Peyer's patch (tissue), 4 donors: Measurements from ENCODE around the gene EDIL3. TPM values are rescaled to one million over a fixed set of nuclear protein-coding genes. Genes with fewer than 3 reads are reported as not detected.

Source experiments
- DNase-seq, 3 donors: peaks; one replicate each; pipeline ENCODE4 v3.0.0-alpha.2; 2017 to 2019
- H3K27ac ChIP-seq, 4 donors: fragments of 200-600 bp; sonication (generic); one replicate each; pipeline ENCODE4 v1.5.1; 2016 to 2019
- H3K27me3 ChIP-seq, 2 donors: fragments of 200-600 bp; sonication (generic); one replicate each; pipeline ENCODE4 v1.5.1; 2019
- H3K36me3 ChIP-seq, 3 donors: fragments of 200-600 bp; sonication (generic); one replicate each; pipeline ENCODE4 v1.5.1; 2016 to 2019
- H3K4me1 ChIP-seq, 4 donors: fragments of 200-600 bp; sonication (generic); one replicate each; pipeline ENCODE4 v1.5.1; 2016 to 2019
- H3K4me3 ChIP-seq, 4 donors: fragments of 200-600 bp; sonication (generic); 1 replicate in 3 of 4; 2 replicates in 1 of 4; pipeline ENCODE4 v1.5.1; 2016 to 2019; ENCODE audit warnings: mild to moderate bottlenecking in 1 of 4
- H3K9me3 ChIP-seq, 4 donors: fragments of 200-600 bp; sonication (generic); one replicate each; pipeline ENCODE4 v1.5.1; 2016 to 2019; ENCODE audit warnings: mild to moderate bottlenecking in 1 of 4
- POLR2A ChIP-seq, 2 donors: fragments of 450-650 bp; IDR thresholded peaks; one replicate each; pipeline ENCODE4 v1.5.1; 2017; ENCODE audit warnings: antibody characterized with exemption in 2 of 2, mild to moderate bottlenecking in 2 of 2, moderate library complexity in 2 of 2
- total RNA-seq, 4 donors: library from RNA; depleted of rRNA; stranded (reverse); fragments of >200 nt; gene quantifications; one replicate each; pipeline ENCODE4 v1.1.0, GENCODE V29; 2016
- TF ChIP-seq, protein P1 (sequence below), 6 experiments: fragments of 450-650 bp in 4 of 6; fragments of 200-600 bp in 2 of 6; sonication (generic) in 1 of 6; IDR thresholded peaks; one replicate each; pipeline ENCODE4 v1.5.1; 2017 to 2019; ENCODE audit warnings: antibody characterized with exemption in 6 of 6, mild to moderate bottlenecking in 3 of 6, moderate library complexity in 1 of 6

EDIL3 gene
- total RNA-seq, 4 donors from 2014 or later, result 6.0 to 18.2 (median 6.4) TPM

DNA sequence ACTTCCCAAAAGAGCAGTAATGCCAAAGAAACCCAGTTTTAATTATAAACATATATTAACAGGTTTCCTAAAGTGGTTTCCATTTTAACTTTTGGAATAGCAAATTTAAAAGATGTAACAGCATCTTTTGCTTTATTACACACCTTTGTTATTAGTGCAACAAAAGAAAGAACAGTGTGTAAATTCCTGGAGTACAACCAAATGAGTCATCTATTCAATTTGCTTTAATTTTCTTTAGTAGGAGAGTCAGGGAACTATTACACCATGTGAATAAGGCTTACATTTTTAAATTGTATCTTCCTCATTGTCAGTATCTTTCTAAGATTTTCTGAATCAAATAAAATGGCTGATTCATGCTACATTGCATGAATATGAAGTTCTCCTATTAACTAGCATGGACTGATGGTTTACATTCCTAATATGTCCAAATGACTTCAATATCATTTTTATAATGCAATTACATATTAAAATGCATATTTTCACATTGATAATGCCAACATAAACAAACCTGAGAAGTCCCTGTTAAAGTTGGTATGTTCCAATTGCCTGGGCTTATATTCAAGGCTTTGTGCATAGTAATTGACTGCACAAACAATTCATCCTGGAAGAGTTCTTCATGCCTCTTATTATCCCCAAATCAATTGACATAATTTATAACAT, 22.5 kb downstream of the EDIL3 start:
- no peaks in the 10 kb centered on the region for H3K9me3 ChIP-seq
- no peak overlapping the region for H3K27ac ChIP-seq
- no peak overlapping the region for H3K4me3 ChIP-seq
- no peak for DNase-seq
- H3K4me1 ChIP-seq, result no peaks in the 10 kb centered on the region
- TF ChIP-seq, protein P1, sequence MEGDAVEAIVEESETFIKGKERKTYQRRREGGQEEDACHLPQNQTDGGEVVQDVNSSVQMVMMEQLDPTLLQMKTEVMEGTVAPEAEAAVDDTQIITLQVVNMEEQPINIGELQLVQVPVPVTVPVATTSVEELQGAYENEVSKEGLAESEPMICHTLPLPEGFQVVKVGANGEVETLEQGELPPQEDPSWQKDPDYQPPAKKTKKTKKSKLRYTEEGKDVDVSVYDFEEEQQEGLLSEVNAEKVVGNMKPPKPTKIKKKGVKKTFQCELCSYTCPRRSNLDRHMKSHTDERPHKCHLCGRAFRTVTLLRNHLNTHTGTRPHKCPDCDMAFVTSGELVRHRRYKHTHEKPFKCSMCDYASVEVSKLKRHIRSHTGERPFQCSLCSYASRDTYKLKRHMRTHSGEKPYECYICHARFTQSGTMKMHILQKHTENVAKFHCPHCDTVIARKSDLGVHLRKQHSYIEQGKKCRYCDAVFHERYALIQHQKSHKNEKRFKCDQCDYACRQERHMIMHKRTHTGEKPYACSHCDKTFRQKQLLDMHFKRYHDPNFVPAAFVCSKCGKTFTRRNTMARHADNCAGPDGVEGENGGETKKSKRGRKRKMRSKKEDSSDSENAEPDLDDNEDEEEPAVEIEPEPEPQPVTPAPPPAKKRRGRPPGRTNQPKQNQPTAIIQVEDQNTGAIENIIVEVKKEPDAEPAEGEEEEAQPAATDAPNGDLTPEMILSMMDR (IDR thresholded peaks at IDR 0.05), result no peak
- TF ChIP-seq POLR2A (IDR thresholded peaks at IDR 0.05), result no peak
- H3K36me3 ChIP-seq, result no peaks in the 10 kb centered on the region
- H3K27me3 ChIP-seq, result no peaks in the 10 kb centered on the region

DNA sequence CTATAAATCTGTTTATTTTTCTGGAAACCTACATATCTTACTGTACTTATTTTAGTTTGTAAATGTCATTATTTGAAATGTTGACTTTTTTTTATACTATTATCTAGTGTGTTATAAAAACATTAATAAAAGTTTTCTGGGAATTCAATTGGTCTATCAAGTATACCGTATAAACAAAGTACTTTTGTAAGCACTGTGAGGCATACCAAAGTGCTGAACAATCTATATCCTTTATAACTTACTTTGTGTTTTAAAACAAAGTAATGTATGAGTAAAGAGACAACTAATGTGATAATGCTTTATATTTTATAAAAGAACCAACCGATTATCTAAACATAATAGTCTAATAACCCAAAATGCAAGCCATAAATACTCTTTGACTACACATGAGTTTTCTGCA, 23.1 kb downstream of the EDIL3 start:
- TF ChIP-seq POLR2A (IDR thresholded peaks at IDR 0.05), result no peak
- TF ChIP-seq, protein P1 (IDR thresholded peaks at IDR 0.05), result no peak
- no peaks in the 10 kb centered on the region for H3K36me3 ChIP-seq
- no peaks in the 10 kb centered on the region for H3K27me3 ChIP-seq
- H3K4me1 ChIP-seq, result no peaks in the 10 kb centered on the region
- no peak overlapping the region for H3K4me3 ChIP-seq
- no peak for DNase-seq
- H3K9me3 ChIP-seq, result no peaks in the 10 kb centered on the region
- H3K27ac ChIP-seq, result no peak overlapping the region

DNA sequence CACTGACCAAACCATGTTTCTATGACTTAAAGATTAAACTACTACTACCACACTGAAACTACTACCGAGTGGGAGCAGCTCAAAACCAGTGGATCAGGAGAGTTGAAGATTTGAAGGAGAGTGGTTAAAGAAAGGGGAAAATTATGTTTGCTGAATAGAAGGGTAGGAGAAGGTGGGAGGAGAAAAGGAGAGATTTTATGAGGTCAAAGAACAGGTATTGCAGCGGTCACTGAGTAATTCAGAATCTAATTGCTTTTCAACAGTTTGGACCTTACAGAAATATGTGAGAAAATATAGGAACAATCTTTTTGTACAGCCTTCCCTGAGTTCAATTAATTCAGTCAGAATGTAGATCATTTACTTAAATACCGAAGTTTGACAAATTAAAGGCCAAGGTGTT, 24.6 kb downstream of the EDIL3 start:
- no peak for DNase-seq
- no peaks in the 10 kb centered on the region for H3K27me3 ChIP-seq
- H3K27ac ChIP-seq, result no peak overlapping the region
- H3K4me3 ChIP-seq, result no peak overlapping the region
- no peaks in the 10 kb centered on the region for H3K4me1 ChIP-seq
- no peaks in the 10 kb centered on the region for H3K9me3 ChIP-seq
- TF ChIP-seq, protein P1 (IDR thresholded peaks at IDR 0.05), result no peak
- no peak for TF ChIP-seq POLR2A (IDR thresholded peaks at IDR 0.05)
- H3K36me3 ChIP-seq, result no peaks in the 10 kb centered on the region

DNA sequence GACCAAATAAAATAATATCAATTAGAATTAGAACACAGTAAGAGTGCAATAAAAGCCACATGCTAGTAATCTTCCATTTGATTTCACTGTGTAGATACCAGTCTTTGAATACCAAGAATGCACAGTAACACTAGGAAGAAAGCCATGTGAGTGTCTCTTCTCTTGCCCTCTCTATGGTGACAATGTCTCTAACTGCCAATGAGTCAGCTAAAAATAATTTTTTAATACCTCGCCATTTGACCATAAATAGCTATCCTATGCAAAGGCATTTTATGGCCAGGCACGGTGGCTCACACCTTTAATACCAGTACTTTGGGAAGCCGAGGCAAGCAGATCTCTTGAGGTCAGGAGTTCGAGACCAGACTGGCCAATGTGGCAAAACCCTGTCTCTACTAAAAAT, 30.6 kb downstream of the EDIL3 start:
- Histone ChIP-seq H3K27ac (no peak overlapping the region), H3K9me3 (no peaks in the 10 kb centered on the region), H3K4me1 (no peaks in the 10 kb centered on the region), H3K4me3 (no peak overlapping the region), H3K36me3 (no peaks in the 10 kb centered on the region), H3K27me3 (no peaks in the 10 kb centered on the region)
- TF ChIP-seq POLR2A (IDR thresholded peaks at IDR 0.05), result no peak
- TF ChIP-seq, protein P1 (IDR thresholded peaks at IDR 0.05), result no peak
- no peak for DNase-seq

DNA sequence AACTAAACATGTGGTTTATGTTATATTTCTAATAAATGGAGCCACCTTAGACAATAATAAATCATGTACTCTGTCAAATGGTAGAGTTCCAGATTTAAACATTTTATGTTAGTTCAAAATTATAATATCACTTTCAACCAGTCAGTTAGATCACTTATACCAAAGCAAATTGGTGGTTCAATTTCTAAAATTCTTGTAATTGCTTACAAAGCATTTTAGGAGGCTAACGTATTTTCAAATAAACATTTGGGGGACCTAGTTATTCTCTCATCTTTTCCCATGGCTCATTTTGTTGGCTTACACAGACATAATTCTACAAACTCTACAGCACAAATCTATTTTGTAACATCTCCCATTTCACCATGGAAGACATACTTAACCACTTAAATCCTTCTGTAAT, 39.9 kb downstream of the EDIL3 start:
- DNase-seq, result no peak
- Histone ChIP-seq H3K27me3 (no peaks in the 10 kb centered on the region), H3K4me1 (no peaks in the 10 kb centered on the region), H3K36me3 (no peaks in the 10 kb centered on the region), H3K4me3 (no peak overlapping the region), H3K27ac (no peak overlapping the region), H3K9me3 (no peaks in the 10 kb centered on the region)
- TF ChIP-seq, protein P1 (IDR thresholded peaks at IDR 0.05), result no peak
- TF ChIP-seq POLR2A (IDR thresholded peaks at IDR 0.05), result no peak

DNA sequence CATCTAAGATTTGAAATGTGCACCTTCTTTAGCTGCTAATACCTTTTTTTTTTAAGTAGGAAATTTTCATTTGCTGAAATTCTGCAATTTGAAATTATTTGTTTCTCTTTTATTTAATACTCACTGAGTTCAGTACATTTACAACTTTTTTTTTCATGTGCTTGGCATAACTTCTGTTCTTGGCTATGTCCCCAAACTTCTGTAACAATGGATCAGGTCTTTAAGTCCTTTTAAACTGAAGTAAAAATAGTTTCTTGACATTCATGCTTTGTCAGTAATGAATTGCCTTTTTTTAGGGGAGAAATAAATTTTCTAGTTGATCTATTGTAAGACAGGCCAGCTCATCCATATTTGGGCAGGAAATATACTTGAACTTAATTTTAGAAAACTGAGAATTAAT, 41.5 kb downstream of the EDIL3 start:
- Histone ChIP-seq H3K4me3 (no peak overlapping the region), H3K27me3 (no peaks in the 10 kb centered on the region), H3K4me1 (no peaks in the 10 kb centered on the region), H3K36me3 (no peaks in the 10 kb centered on the region), H3K9me3 (no peaks in the 10 kb centered on the region), H3K27ac (no peak overlapping the region)
- TF ChIP-seq, protein P1 (IDR thresholded peaks at IDR 0.05), result no peak
- no peak for TF ChIP-seq POLR2A (IDR thresholded peaks at IDR 0.05)
- no peak for DNase-seq
